Measurements from ENCODE around the gene ANXA11.

DNA sequence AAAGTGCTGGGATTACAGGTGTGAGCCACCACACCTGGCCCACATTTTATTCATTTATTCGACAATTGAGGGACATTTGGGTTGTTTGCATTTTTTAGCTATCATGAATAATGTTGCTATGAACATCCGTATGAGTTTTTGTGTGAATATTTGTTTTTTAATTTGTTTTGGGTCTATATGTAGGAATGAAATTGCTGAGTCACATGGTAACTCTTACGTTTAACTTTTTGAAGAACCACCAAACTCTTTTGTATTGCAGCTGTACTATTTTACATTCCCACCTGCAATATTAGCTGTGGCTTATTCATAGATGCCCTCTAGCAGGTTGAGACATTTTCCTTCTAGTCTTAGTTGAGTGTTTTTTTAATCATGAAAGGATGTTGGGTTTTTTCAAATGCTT lies 58.4 kb downstream of the ANXA11 start:
- TF ChIP-seq, protein P1, sequence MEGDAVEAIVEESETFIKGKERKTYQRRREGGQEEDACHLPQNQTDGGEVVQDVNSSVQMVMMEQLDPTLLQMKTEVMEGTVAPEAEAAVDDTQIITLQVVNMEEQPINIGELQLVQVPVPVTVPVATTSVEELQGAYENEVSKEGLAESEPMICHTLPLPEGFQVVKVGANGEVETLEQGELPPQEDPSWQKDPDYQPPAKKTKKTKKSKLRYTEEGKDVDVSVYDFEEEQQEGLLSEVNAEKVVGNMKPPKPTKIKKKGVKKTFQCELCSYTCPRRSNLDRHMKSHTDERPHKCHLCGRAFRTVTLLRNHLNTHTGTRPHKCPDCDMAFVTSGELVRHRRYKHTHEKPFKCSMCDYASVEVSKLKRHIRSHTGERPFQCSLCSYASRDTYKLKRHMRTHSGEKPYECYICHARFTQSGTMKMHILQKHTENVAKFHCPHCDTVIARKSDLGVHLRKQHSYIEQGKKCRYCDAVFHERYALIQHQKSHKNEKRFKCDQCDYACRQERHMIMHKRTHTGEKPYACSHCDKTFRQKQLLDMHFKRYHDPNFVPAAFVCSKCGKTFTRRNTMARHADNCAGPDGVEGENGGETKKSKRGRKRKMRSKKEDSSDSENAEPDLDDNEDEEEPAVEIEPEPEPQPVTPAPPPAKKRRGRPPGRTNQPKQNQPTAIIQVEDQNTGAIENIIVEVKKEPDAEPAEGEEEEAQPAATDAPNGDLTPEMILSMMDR (IDR thresholded peaks at IDR 0.05 in 2 of 3, conservative IDR thresholded peaks at IDR 0.05 in 1 of 3; ENCODE audit: borderline replicate concordance in 1 of 3, insufficient read depth in 1 of 3, low read depth in 2 of 3, low read length in 2 of 3): no peak
- TF ChIP-seq ZFX (IDR thresholded peaks at IDR 0.05) (no peak), EZH2 (IDR thresholded peaks at IDR 0.05) (no peak), EZH2phosphoT487 (IDR thresholded peaks at IDR 0.05; ENCODE audit: borderline replicate concordance) (no peak), POLR2A (IDR thresholded peaks at IDR 0.05; ENCODE audit: borderline replicate concordance, extremely low read depth, insufficient read depth, insufficient read length) (no peak), POLR2AphosphoS5 (IDR thresholded peaks at IDR 0.05; ENCODE audit: low read depth, low read length) (no peak), FOSL1 (IDR thresholded peaks at IDR 0.05; ENCODE audit: low read depth) (no peak), YY1 (IDR thresholded peaks at IDR 0.05; ENCODE audit: extremely low read depth, insufficient replicate concordance, low read depth, low read length) (no peak), ZNF274 (IDR thresholded peaks at IDR 0.05; ENCODE audit: low read depth, low read length) (no peak), JUND (IDR thresholded peaks at IDR 0.05) (no peak), SP1 (IDR thresholded peaks at IDR 0.05; ENCODE audit: low read depth) (no peak)
- TF ChIP-seq, protein P2, sequence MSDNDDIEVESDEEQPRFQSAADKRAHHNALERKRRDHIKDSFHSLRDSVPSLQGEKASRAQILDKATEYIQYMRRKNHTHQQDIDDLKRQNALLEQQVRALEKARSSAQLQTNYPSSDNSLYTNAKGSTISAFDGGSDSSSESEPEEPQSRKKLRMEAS (IDR thresholded peaks at IDR 0.05): no peak
- TF ChIP-seq, protein P3, sequence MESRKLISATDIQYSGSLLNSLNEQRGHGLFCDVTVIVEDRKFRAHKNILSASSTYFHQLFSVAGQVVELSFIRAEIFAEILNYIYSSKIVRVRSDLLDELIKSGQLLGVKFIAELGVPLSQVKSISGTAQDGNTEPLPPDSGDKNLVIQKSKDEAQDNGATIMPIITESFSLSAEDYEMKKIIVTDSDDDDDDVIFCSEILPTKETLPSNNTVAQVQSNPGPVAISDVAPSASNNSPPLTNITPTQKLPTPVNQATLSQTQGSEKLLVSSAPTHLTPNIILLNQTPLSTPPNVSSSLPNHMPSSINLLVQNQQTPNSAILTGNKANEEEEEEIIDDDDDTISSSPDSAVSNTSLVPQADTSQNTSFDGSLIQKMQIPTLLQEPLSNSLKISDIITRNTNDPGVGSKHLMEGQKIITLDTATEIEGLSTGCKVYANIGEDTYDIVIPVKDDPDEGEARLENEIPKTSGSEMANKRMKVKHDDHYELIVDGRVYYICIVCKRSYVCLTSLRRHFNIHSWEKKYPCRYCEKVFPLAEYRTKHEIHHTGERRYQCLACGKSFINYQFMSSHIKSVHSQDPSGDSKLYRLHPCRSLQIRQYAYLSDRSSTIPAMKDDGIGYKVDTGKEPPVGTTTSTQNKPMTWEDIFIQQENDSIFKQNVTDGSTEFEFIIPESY (IDR thresholded peaks at IDR 0.05; ENCODE audit: extremely low read depth, insufficient replicate concordance, low read length): no peak
- TF ChIP-seq, protein P4, sequence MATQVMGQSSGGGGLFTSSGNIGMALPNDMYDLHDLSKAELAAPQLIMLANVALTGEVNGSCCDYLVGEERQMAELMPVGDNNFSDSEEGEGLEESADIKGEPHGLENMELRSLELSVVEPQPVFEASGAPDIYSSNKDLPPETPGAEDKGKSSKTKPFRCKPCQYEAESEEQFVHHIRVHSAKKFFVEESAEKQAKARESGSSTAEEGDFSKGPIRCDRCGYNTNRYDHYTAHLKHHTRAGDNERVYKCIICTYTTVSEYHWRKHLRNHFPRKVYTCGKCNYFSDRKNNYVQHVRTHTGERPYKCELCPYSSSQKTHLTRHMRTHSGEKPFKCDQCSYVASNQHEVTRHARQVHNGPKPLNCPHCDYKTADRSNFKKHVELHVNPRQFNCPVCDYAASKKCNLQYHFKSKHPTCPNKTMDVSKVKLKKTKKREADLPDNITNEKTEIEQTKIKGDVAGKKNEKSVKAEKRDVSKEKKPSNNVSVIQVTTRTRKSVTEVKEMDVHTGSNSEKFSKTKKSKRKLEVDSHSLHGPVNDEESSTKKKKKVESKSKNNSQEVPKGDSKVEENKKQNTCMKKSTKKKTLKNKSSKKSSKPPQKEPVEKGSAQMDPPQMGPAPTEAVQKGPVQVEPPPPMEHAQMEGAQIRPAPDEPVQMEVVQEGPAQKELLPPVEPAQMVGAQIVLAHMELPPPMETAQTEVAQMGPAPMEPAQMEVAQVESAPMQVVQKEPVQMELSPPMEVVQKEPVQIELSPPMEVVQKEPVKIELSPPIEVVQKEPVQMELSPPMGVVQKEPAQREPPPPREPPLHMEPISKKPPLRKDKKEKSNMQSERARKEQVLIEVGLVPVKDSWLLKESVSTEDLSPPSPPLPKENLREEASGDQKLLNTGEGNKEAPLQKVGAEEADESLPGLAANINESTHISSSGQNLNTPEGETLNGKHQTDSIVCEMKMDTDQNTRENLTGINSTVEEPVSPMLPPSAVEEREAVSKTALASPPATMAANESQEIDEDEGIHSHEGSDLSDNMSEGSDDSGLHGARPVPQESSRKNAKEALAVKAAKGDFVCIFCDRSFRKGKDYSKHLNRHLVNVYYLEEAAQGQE (IDR thresholded peaks at IDR 0.05; ENCODE audit: low read depth): no peak

Measured in HCT116 (cell line).